Measurements from ENCODE around the gene MARCHF4. TPM values are rescaled to one million over a fixed set of nuclear protein-coding genes. Genes with fewer than 3 reads are reported as not detected.

MARCHF4 gene
- total and polyA plus RNA-seq, 3 donors from 2014 or later: 0.09 to 0.16 (median 0.12) TPM

DNA sequence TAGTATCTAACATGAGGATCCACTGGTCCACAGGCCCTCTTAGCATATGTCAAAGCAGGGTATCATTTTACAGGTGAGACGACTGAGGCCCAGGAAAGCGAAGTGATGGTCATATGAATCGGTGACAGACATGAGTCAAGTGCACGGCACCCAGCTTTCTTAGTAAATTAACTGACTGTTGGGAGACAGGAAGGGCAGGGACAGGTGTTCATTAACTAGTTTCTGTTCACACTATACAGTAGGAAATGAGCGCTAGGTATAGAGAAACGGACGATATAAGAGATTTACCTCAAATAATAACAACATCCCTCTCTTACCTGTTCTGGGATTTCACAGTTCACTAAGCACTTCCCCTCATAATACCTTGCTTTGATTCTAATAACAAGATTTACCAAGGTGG lies 38.3 kb upstream of the MARCHF4 start:
- WGBS, 2 donors: 88 to 93% methylated on average over 7 of the region's 7 CpGs
- H3K36me3 ChIP-seq (ENCODE audit: low read depth, missing control alignments): no peaks in the 10 kb centered on the region
- no peaks in the 10 kb centered on the region for H3K27me3 ChIP-seq
- H3K27ac ChIP-seq: no peak overlapping the region
- H3K4me3 ChIP-seq: no peak overlapping the region
- peaks cover 9% of the 10 kb centered on the region for H3K4me1 ChIP-seq
- intact Hi-C loops (cut with DNase I; ENCODE audit: low total_unique reads): no loop called here
- TF ChIP-seq, protein P1, sequence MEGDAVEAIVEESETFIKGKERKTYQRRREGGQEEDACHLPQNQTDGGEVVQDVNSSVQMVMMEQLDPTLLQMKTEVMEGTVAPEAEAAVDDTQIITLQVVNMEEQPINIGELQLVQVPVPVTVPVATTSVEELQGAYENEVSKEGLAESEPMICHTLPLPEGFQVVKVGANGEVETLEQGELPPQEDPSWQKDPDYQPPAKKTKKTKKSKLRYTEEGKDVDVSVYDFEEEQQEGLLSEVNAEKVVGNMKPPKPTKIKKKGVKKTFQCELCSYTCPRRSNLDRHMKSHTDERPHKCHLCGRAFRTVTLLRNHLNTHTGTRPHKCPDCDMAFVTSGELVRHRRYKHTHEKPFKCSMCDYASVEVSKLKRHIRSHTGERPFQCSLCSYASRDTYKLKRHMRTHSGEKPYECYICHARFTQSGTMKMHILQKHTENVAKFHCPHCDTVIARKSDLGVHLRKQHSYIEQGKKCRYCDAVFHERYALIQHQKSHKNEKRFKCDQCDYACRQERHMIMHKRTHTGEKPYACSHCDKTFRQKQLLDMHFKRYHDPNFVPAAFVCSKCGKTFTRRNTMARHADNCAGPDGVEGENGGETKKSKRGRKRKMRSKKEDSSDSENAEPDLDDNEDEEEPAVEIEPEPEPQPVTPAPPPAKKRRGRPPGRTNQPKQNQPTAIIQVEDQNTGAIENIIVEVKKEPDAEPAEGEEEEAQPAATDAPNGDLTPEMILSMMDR (IDR thresholded peaks at IDR 0.05): no peak
- TF ChIP-seq POLR2A (IDR thresholded peaks at IDR 0.05): no peak
- DNase-seq: no peak
- no peaks in the 10 kb centered on the region for H3K9me3 ChIP-seq

- DNase-seq: no peak
Observed at GRCh38 chr2:216408426-216409290, 36.4 kb upstream of the MARCHF4 start.

DNA sequence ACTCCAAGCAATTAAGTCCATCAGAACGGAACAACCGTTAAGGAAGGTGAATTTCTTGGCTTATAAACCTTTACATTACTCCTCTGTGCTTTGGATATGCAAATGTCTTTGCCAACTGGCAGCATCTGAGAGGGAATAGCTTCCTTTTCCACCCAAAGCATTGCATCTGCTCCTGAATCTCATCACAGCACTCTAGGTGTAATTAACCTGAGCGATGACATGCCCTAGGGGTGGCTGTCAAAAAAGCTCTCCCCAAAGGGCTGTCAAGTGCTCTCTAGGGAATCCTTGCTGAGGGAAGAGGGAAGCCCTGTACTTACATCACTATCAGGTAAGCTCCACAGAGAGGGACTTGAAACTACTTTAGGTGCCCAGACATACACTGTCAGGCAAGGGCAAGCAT lies 34.5 kb upstream of the MARCHF4 start:
- DNase-seq: no peak
- Histone ChIP-seq H3K4me3 (no peak overlapping the region), H3K27me3 (no peaks in the 10 kb centered on the region), H3K4me1 (no peaks in the 10 kb centered on the region), H3K27ac (no peak overlapping the region), H3K36me3 (ENCODE audit: low read depth, missing control alignments) (no peaks in the 10 kb centered on the region), H3K9me3 (no peaks in the 10 kb centered on the region)
- TF ChIP-seq POLR2A (IDR thresholded peaks at IDR 0.05): no peak
- TF ChIP-seq, protein P1 (IDR thresholded peaks at IDR 0.05): no peak
- intact Hi-C loops (cut with DNase I; ENCODE audit: low total_unique reads): loop anchor here (10.0 kb wide), 1 partner anchor 292 kb away; no protein-coding TSS in a partner anchor
- 67 to 69% methylated on average over 3 of the region's 3 CpGs for whole genome bisulfite sequencing, 2 donors

More at GRCh38 chr2:216408426-216409290, 36.4 kb upstream of the MARCHF4 start:
- H3K9me3 ChIP-seq: no peaks in the 10 kb centered on the region
- TF ChIP-seq, protein P1 (IDR thresholded peaks at IDR 0.05): no peak
- TF ChIP-seq POLR2A (IDR thresholded peaks at IDR 0.05): no peak
- no peaks in the 10 kb centered on the region for H3K27me3 ChIP-seq
- intact Hi-C loops (cut with DNase I; ENCODE audit: low total_unique reads): loop anchor here (10.0 kb wide), 1 partner anchor 294 kb away; no protein-coding TSS in a partner anchor
- 65 to 75% methylated on average over 11 of the region's 11 CpGs for WGBS, 2 donors
- H3K27ac ChIP-seq: no peak overlapping the region
- peaks cover 8% of the 10 kb centered on the region for H3K4me1 ChIP-seq
- H3K4me3 ChIP-seq: no peak overlapping the region
- H3K36me3 ChIP-seq (ENCODE audit: low read depth, missing control alignments): no peaks in the 10 kb centered on the region

DNA sequence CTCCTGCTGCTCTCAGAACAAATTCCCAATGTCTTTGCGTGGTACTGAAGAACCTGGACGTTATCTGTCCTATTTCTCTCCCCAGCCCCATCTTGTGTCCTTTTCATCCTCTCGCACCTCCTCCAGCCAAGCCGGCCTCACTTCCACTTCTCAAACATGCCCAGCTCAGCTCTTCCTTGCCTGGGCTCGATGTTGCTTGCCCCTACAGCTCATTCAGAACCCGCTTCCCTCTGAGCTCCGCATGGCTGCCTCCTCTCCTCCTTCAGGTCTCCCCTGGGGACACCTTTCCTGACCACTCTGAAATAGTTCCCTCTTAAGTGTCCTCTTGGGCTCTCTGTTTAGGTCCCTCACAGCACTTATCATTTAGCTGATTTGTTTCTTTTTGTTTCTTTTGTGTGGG lies 33.3 kb upstream of the MARCHF4 start:
- no peak for TF ChIP-seq POLR2A (IDR thresholded peaks at IDR 0.05)
- TF ChIP-seq, protein P1 (IDR thresholded peaks at IDR 0.05): no peak
- no peaks in the 10 kb centered on the region for H3K9me3 ChIP-seq
- no peak overlapping the region for H3K4me3 ChIP-seq
- 73 to 86% methylated on average over 7 of the region's 7 CpGs for WGBS, 2 donors
- H3K36me3 ChIP-seq (ENCODE audit: low read depth, missing control alignments): no peaks in the 10 kb centered on the region
- H3K27me3 ChIP-seq: no peaks in the 10 kb centered on the region
- DNase-seq: no peak
- H3K27ac ChIP-seq: no peak overlapping the region
- intact Hi-C loops (cut with DNase I; ENCODE audit: low total_unique reads): loop anchor here (10.0 kb wide), 1 partner anchor 291 kb away; no protein-coding TSS in a partner anchor
- H3K4me1 ChIP-seq: no peaks in the 10 kb centered on the region
